DOHH2 (cell line): ENCODE results near the gene PARL.
"Not testable (repeated sequence)": the region's sequence is repeated elsewhere in the genome, so short reads cannot be mapped to it uniquely, and the experiment has no call there.

Source experiments
- H3F3A ChIP-seq: fragments of 200-600 bp; sonication (generic), shearing (Covaris generic); 2 replicates; pipeline ENCODE4 v1.6.0; 2016; ENCODE audit warnings: antibody characterized with exemption, mild to moderate bottlenecking; ENCODE audit not compliant: control insufficient read depth, insufficient read depth
- H3K27ac ChIP-seq: fragments of 200-600 bp; sonication (generic); 2 replicates; pipeline ENCODE4 v1.5.1; 2014; ENCODE audit warnings: low read depth, mild to moderate bottlenecking, low read length, moderate library complexity
- H3K27me3 ChIP-seq: fragments of 200-600 bp; sonication (generic); 2 replicates; pipeline ENCODE4 v1.6.1; 2014; ENCODE audit warnings: mild to moderate bottlenecking, low read length, mixed read lengths; ENCODE audit not compliant: control insufficient read depth
- H3K36me3 ChIP-seq: fragments of 200-600 bp; sonication (generic); 2 replicates; pipeline ENCODE4 v1.6.1; 2014; ENCODE audit warnings: mild to moderate bottlenecking, low read length, moderate library complexity, mixed read lengths; ENCODE audit not compliant: control insufficient read depth
- H3K4me1 ChIP-seq: fragments of 200-600 bp; sonication (generic); 2 replicates; pipeline ENCODE4 v1.6.1; 2014; ENCODE audit warnings: mild to moderate bottlenecking, low read length, mixed read lengths; ENCODE audit not compliant: control insufficient read depth
- H3K4me2 ChIP-seq: fragments of 200-600 bp; sonication (generic); 2 replicates; pipeline ENCODE4 v1.6.0; 2014; ENCODE audit warnings: mild to moderate bottlenecking, low read length, moderate library complexity
- H3K4me3 ChIP-seq: fragments of 200-600 bp; sonication (generic); 2 replicates; pipeline ENCODE4 v1.5.1; 2014; ENCODE audit warnings: mild to moderate bottlenecking, low read length, mixed read lengths
- H3K79me2 ChIP-seq: fragments of 200-600 bp; sonication (generic); 2 replicates; pipeline ENCODE4 v1.6.1; 2014; ENCODE audit warnings: mild to moderate bottlenecking, low read length, mixed read lengths; ENCODE audit not compliant: control insufficient read depth
- H3K9me2 ChIP-seq: fragments of 200-600 bp; sonication (generic); replicated peaks from 2 replicates; pipeline ENCODE4 v1.6.1; 2014; ENCODE audit warnings: mild to moderate bottlenecking, low read length, mixed read lengths; ENCODE audit not compliant: control insufficient read depth
- H3K9me3 ChIP-seq: fragments of 200-600 bp; sonication (generic); 2 replicates; pipeline ENCODE4 v1.6.1; 2014; ENCODE audit warnings: antibody characterized with exemption, low read length, mixed read lengths; ENCODE audit not compliant: control insufficient read depth, insufficient read depth
- H4K20me1 ChIP-seq: fragments of 200-600 bp; sonication (generic); 2 replicates; pipeline ENCODE4 v1.6.0; 2014; ENCODE audit warnings: low read depth, mild to moderate bottlenecking, antibody characterized with exemption, low read length, moderate library complexity; ENCODE audit not compliant: control insufficient read depth, insufficient read depth
- EZH2phosphoT487 ChIP-seq: fragments of 200-600 bp; sonication (generic); IDR thresholded peaks from 2 replicates; pipeline ENCODE4 v1.6.1; 2017; ENCODE audit warnings: borderline replicate concordance, mild to moderate bottlenecking, antibody characterized with exemption, low read length, moderate library complexity, mixed read lengths
- TF ChIP-seq, protein P1 (sequence below): fragments of 200-600 bp; sonication (generic); IDR thresholded peaks from one replicate; pipeline ENCODE4 v1.5.1; 2014; ENCODE audit warnings: antibody characterized with exemption, mild to moderate bottlenecking, low read depth, low read length; ENCODE audit not compliant: poor library complexity, severe bottlenecking

Gene PARL

DNA sequence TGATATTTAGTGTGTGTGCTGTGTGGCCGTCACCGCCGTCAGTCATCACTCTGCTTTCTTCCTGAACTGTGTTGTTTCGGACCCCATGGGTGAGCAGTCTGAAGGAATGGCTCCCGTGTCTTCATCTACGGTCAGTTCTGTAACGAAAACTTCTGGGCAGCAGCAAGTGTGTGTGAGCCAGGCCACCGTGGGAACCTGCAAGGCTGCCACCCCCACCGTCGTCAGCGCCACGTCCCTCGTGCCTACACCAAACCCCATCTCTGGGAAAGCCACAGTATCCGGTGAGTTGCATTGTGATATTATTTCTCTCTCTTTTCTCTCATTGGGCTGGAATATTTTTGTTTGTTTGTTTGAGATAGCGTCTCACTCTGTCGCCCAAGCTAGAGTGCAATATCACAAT lies 94.0 kb downstream of the PARL start:
- H3K9me2 ChIP-seq = no peaks in the 10 kb centered on the region

GRCh38 chr3:183789826-183790225 lies 94.9 kb downstream of the PARL start:
- Histone ChIP-seq H3K79me2 (no peaks in the 10 kb centered on the region), H4K20me1 (no peaks in the 10 kb centered on the region), H3K4me1 (no peaks in the 10 kb centered on the region), H3K4me2 (no peak overlapping the region), H3K36me3 (peaks cover 84% of the 10 kb centered on the region), H3K9me2 (no peaks in the 10 kb centered on the region), H3F3A (peaks cover 3% of the 10 kb centered on the region; the same call in 1 of the 2 replicates), H3K9me3 (no peaks in the 10 kb centered on the region), H3K27me3 (no peaks in the 10 kb centered on the region), H3K4me3 (no peak overlapping the region), H3K27ac (no peak overlapping the region)
- TF ChIP-seq EZH2phosphoT487 = no peak
- TF ChIP-seq, protein P1, sequence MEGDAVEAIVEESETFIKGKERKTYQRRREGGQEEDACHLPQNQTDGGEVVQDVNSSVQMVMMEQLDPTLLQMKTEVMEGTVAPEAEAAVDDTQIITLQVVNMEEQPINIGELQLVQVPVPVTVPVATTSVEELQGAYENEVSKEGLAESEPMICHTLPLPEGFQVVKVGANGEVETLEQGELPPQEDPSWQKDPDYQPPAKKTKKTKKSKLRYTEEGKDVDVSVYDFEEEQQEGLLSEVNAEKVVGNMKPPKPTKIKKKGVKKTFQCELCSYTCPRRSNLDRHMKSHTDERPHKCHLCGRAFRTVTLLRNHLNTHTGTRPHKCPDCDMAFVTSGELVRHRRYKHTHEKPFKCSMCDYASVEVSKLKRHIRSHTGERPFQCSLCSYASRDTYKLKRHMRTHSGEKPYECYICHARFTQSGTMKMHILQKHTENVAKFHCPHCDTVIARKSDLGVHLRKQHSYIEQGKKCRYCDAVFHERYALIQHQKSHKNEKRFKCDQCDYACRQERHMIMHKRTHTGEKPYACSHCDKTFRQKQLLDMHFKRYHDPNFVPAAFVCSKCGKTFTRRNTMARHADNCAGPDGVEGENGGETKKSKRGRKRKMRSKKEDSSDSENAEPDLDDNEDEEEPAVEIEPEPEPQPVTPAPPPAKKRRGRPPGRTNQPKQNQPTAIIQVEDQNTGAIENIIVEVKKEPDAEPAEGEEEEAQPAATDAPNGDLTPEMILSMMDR = no peak

More for the DNA sequence above, 94.0 kb downstream of the PARL start:
- no peak for TF ChIP-seq EZH2phosphoT487
- TF ChIP-seq, protein P1 = no peak
- Histone ChIP-seq H3K27me3 (no peaks in the 10 kb centered on the region), H3K36me3 (peaks cover 80% of the 10 kb centered on the region), H3K4me3 (no peak overlapping the region), H3K9me3 (no peaks in the 10 kb centered on the region), H3K79me2 (no peaks in the 10 kb centered on the region), H3F3A (peaks cover 3% of the 10 kb centered on the region; the same call in 1 of the 2 replicates), H3K4me1 (no peaks in the 10 kb centered on the region), H4K20me1 (no peaks in the 10 kb centered on the region), H3K27ac (no peak overlapping the region), H3K4me2 (no peak overlapping the region)

GRCh38 chr3:183784503-183784902 lies 100.2 kb downstream of the PARL start:
- Histone ChIP-seq H3K79me2 (peaks cover 16% of the 10 kb centered on the region), H3K4me1 (peaks cover 15% of the 10 kb centered on the region), H3K36me3 (peaks cover 79% of the 10 kb centered on the region)
- H3K27ac ChIP-seq, H3F3A ChIP-seq, H3K4me2 ChIP-seq, H3K27me3 ChIP-seq, H3K9me3 ChIP-seq, H3K9me2 ChIP-seq, H3K4me3 ChIP-seq, H4K20me1 ChIP-seq: not testable (repeated sequence)

- H3F3A ChIP-seq = 0 out of 2 replicates have a peak, but pooled peaks cover 2% of the 10 kb centered on the region
- H3K9me2 ChIP-seq = no peaks in the 10 kb centered on the region
- H3K4me1 ChIP-seq = peaks cover 15% of the 10 kb centered on the region
- no peaks in the 10 kb centered on the region for H3K9me3 ChIP-seq
- peaks cover 16% of the 10 kb centered on the region for H3K79me2 ChIP-seq
- H4K20me1 ChIP-seq = no peaks in the 10 kb centered on the region
- H3K27me3 ChIP-seq = no peaks in the 10 kb centered on the region
- no peak for TF ChIP-seq EZH2phosphoT487
- TF ChIP-seq, protein P1 = no peak
- H3K4me3 ChIP-seq = no peak overlapping the region
- H3K27ac ChIP-seq = no peak overlapping the region
- peaks cover 80% of the 10 kb centered on the region for H3K36me3 ChIP-seq
- no peak overlapping the region for H3K4me2 ChIP-seq
Measured at GRCh38 chr3:183782576-183783276, 102.0 kb downstream of the PARL start.
